D721Med (cell line): Measurements from ENCODE around the gene ELOF1.
A peak's percentile ranks its signal among the peaks of the same experiment; 100 is the strongest.

ENCODE experiments used
- DNase-seq: peaks from one replicate; pipeline ENCODE4 v3.0.0; 2011; ENCODE audit warnings: low spot score; ENCODE audit not compliant: insufficient read length
- FAIRE-seq: peaks from 2 replicates; lab custom pipeline; 2011; peaks lifted over from hg19 to GRCh38; lab: Jason Lieb, UNC
- TF ChIP-seq, protein P1 (sequence below): IDR thresholded peaks from 2 replicates; pipeline ENCODE4 v1.5.1; 2012; ENCODE audit warnings: mild to moderate bottlenecking, control low read depth; ENCODE audit not compliant: insufficient read depth; ENCODE audit errors: missing control alignments

ELOF1 gene

GRCh38 chr19:11551603-11552235 is 7.3 kb downstream of the ELOF1 start:
- FAIRE-seq (no peak), DNase-seq (no peak)

GRCh38 chr19:11550265-11550664 is 8.8 kb downstream of the ELOF1 start:
- FAIRE-seq, result no peak
- no peak for DNase-seq
- TF ChIP-seq, protein P1, sequence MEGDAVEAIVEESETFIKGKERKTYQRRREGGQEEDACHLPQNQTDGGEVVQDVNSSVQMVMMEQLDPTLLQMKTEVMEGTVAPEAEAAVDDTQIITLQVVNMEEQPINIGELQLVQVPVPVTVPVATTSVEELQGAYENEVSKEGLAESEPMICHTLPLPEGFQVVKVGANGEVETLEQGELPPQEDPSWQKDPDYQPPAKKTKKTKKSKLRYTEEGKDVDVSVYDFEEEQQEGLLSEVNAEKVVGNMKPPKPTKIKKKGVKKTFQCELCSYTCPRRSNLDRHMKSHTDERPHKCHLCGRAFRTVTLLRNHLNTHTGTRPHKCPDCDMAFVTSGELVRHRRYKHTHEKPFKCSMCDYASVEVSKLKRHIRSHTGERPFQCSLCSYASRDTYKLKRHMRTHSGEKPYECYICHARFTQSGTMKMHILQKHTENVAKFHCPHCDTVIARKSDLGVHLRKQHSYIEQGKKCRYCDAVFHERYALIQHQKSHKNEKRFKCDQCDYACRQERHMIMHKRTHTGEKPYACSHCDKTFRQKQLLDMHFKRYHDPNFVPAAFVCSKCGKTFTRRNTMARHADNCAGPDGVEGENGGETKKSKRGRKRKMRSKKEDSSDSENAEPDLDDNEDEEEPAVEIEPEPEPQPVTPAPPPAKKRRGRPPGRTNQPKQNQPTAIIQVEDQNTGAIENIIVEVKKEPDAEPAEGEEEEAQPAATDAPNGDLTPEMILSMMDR, result no peak

More at GRCh38 chr19:11551603-11552235, 7.3 kb downstream of the ELOF1 start:
- TF ChIP-seq, protein P1, result peak; percentile 21

- no peak for FAIRE-seq
- TF ChIP-seq, protein P1, result no peak
- DNase-seq, result no peak
These were observed 9.6 kb downstream of the ELOF1 start for GRCh38 chr19:11549386-11549953.

- TF ChIP-seq, protein P1, result no peak
- DNase-seq (no peak), FAIRE-seq (no peak)
These were observed 10.9 kb downstream of the ELOF1 start for GRCh38 chr19:11547929-11548700.

GRCh38 chr19:11541238-11541637 is 17.8 kb downstream of the ELOF1 start:
- no peak for DNase-seq
- TF ChIP-seq, protein P1, result no peak
- no peak for FAIRE-seq

DNA sequence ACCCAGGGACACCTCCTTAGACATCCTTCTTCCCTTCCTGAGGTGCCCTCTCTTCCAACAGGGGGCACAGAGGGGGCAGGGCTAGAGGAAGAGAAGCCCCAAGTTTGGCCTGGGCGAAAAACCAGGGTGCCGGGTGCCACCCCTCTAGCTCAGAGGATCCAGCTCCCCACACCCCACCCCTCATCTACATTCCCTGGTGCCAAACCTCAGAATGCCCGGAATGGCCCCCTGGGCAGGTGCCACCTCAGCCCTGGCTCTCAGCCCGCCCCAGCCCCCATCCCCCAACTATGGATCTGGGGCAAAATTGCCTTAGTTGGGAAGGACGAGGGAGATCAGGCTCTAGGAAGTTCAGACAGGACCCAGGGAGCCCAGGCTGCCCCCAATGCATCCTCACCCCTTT is 18.4 kb downstream of the ELOF1 start:
- FAIRE-seq, result no peak
- TF ChIP-seq, protein P1, result no peak
- no peak for DNase-seq
